GM12875 (cell line): Measurements from ENCODE around the gene CADPS2.

Source experiments
- H3K4me3 ChIP-seq: one replicate; pipeline ENCODE4 v1.5.1; 2011; ENCODE audit warnings: low read depth, low read length, control low read depth
- CTCF ChIP-seq: IDR thresholded peaks from 2 replicates; pipeline ENCODE4 v1.5.1; 2011; ENCODE audit warnings: low read depth, mild to moderate bottlenecking, control low read depth, inconsistent platforms, low read length, moderate library complexity, borderline replicate concordance; ENCODE audit not compliant: insufficient read depth

CADPS2 gene

DNA sequence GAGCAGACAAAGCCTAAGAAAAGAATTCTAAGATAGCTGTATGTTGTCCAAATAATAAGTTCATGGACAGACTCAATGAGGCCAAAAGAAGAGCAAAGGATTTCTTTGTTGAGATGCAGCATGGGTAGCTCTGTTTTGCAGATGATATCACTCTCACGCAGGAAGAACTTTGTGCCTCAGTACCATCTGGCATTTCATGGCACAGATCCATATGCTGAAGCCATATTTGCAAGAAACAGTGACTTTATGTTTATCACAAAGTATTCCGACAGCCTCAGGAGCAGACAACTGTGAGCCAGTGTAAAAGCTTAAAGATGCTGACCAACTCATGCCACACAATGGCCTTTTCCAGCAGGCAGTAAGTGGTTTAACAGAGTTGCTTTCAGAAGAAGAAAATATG, 138.1 kb downstream of the CADPS2 start:
- TF ChIP-seq CTCF = no peak
- no peak overlapping the region for H3K4me3 ChIP-seq

DNA sequence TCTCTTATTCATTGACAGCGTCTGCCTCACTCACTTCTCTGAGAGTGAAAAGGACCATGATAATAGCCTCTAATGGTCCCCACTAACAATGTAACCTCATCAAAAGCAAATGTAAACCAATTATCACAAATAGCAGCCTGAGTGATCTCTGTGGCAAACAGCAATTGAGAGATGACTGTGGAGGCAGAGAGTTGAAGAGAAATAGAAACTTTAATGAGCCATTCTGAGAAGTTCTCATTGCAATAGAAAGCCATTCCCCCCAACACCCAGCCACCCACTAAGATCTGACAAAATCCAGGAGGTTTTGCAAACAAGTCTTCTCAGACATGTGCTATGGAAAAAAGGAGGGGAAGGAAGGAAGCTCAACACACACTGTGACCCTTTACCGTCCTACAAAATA, 139.3 kb downstream of the CADPS2 start:
- no peak overlapping the region for H3K4me3 ChIP-seq

GRCh38 chr7:122743211-122743610, 143.0 kb downstream of the CADPS2 start:
- H3K4me3 ChIP-seq = no peak overlapping the region
- TF ChIP-seq CTCF = no peak

More for the DNA sequence above, 139.3 kb downstream of the CADPS2 start:
- no peak for TF ChIP-seq CTCF

GRCh38 chr7:122738947-122739346, 147.3 kb downstream of the CADPS2 start:
- TF ChIP-seq CTCF = no peak
- H3K4me3 ChIP-seq = no peak overlapping the region

DNA sequence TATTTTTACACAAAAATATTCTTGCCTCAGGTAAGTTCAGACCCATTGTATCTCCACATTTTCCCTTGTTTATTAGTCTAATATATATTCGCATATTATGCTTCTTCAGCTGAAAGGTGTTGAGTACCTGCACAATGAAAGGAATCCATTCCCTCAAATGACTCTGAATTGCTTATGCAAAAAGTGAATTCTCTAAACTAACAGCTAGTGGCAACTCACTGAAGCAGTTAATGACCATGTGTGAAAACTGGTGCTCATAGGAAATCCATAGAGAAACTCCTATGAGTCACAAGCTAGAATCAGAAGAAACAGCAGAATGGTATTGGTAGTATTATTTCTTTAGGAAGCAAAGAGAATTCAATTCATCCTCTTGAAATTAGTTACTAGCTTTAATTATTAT, 150.1 kb downstream of the CADPS2 start:
- H3K4me3 ChIP-seq = no peak overlapping the region
- no peak for TF ChIP-seq CTCF

DNA sequence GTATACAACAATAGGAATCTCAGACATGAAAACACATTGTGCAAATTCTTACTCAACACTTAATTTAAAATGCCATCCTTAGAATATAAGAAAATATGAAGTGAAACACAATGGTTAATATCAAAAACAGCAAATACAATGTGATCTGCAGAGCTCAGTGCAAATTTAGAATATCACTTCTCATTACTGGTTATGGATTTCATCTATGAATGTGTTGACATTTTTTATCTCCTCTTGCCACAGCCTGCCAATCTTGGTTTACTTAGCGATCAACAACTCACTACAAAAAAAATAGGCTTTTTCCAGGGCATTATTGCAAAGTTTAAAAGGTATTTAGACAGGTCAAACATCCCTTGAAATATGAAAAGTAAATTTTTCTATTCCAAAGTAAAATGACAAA, 158.5 kb downstream of the CADPS2 start:
- H3K4me3 ChIP-seq = no peak overlapping the region
- TF ChIP-seq CTCF = no peak

GRCh38 chr7:122727354-122727753, 158.9 kb downstream of the CADPS2 start:
- no peak for TF ChIP-seq CTCF

More at GRCh38 chr7:122727354-122727753, 158.9 kb downstream of the CADPS2 start:
- no peak overlapping the region for H3K4me3 ChIP-seq
